ENCODE data around the gene TNF. TPM values are rescaled to one million over a fixed set of nuclear protein-coding genes. Genes with fewer than 3 reads are reported as not detected.

TNF gene
- total RNA-seq, 1 donor from 2014 or later = 1.2 TPM

DNA sequence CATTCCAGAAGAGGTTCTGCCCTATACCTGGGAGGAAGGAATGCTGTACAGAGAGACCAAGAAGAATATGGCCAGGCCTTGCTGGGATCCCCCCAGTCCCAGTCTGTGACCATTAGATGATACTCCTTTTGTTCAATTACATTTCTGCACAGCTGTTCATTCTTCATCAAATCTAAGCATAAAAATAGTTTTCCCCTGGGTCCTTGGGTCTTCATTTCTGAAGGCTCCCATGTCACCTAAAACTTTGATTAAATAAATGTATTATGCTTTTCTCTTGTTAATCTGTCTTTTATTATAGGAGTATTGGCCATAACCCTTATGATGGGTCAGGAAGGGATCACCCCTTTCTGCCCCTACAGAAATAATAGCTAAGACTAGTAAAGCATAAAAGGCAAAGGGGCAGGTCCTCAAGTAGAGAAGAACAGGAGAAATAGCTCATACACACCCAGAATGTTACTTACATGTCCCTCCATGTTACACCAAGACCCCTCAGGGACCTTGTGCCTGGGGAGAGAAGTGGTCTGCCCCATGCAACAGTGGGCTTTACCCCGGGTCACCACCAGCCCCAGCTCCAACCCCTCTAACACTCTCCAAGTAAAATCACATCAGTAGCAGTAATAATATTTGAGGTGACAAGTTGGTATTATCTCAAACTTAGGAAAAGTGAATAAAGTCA, 5.4 kb upstream of the TNF start:
- no peak overlapping the region for H3K4me3 Mint-ChIP-seq (ENCODE audit: unreplicated experiment)
- Histone ChIP-seq H3K9me3 (ENCODE audit: insufficient read depth, low read depth, low read length) (no peaks in the 10 kb centered on the region), H3K4me2 (ENCODE audit: low read length) (no peak overlapping the region), H4K20me1 (ENCODE audit: insufficient read depth, low read length) (no peaks in the 10 kb centered on the region), H3K27me3 (ENCODE audit: insufficient read depth, low read length) (peaks cover 3% of the 10 kb centered on the region), H3K4me3 (ENCODE audit: insufficient read depth, low read depth, low read length) (no peak overlapping the region), H3K36me3 (ENCODE audit: insufficient read depth, low read length) (no peaks in the 10 kb centered on the region), H3K9ac (ENCODE audit: low read length) (no peak overlapping the region), H3K27ac (ENCODE audit: low read depth, low read length) (no peak overlapping the region), H3K79me2 (ENCODE audit: insufficient read depth, low read length) (no peaks in the 10 kb centered on the region), H2AFZ (ENCODE audit: low read depth, low read length) (no peak overlapping the region), H3K4me1 (ENCODE audit: insufficient read depth, low read length) (no peaks in the 10 kb centered on the region)
- FAIRE-seq (no peak), DNase-seq (ENCODE audit: low read depth) (no peak)
- no peaks in the 10 kb centered on the region for H3K9me3 Mint-ChIP-seq (ENCODE audit: unreplicated experiment)
- H3K36me3 Mint-ChIP-seq (ENCODE audit: low read depth, unreplicated experiment) = no peaks in the 10 kb centered on the region
- TF ChIP-seq EZH2 (IDR thresholded peaks at IDR 0.05; ENCODE audit: insufficient read depth, low read length) = no peak
- TF ChIP-seq, protein P1, sequence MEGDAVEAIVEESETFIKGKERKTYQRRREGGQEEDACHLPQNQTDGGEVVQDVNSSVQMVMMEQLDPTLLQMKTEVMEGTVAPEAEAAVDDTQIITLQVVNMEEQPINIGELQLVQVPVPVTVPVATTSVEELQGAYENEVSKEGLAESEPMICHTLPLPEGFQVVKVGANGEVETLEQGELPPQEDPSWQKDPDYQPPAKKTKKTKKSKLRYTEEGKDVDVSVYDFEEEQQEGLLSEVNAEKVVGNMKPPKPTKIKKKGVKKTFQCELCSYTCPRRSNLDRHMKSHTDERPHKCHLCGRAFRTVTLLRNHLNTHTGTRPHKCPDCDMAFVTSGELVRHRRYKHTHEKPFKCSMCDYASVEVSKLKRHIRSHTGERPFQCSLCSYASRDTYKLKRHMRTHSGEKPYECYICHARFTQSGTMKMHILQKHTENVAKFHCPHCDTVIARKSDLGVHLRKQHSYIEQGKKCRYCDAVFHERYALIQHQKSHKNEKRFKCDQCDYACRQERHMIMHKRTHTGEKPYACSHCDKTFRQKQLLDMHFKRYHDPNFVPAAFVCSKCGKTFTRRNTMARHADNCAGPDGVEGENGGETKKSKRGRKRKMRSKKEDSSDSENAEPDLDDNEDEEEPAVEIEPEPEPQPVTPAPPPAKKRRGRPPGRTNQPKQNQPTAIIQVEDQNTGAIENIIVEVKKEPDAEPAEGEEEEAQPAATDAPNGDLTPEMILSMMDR (IDR thresholded peaks at IDR 0.05; ENCODE audit: insufficient read depth, low read depth, low read length) = no peak
- H3K4me1 Mint-ChIP-seq (ENCODE audit: low read depth, unreplicated experiment) = peaks cover 11% of the 10 kb centered on the region
- peaks cover 15% of the 10 kb centered on the region for H3K27me3 Mint-ChIP-seq (ENCODE audit: low read depth, unreplicated experiment)
- H3K27ac Mint-ChIP-seq (ENCODE audit: unreplicated experiment) = no peak overlapping the region

DNA sequence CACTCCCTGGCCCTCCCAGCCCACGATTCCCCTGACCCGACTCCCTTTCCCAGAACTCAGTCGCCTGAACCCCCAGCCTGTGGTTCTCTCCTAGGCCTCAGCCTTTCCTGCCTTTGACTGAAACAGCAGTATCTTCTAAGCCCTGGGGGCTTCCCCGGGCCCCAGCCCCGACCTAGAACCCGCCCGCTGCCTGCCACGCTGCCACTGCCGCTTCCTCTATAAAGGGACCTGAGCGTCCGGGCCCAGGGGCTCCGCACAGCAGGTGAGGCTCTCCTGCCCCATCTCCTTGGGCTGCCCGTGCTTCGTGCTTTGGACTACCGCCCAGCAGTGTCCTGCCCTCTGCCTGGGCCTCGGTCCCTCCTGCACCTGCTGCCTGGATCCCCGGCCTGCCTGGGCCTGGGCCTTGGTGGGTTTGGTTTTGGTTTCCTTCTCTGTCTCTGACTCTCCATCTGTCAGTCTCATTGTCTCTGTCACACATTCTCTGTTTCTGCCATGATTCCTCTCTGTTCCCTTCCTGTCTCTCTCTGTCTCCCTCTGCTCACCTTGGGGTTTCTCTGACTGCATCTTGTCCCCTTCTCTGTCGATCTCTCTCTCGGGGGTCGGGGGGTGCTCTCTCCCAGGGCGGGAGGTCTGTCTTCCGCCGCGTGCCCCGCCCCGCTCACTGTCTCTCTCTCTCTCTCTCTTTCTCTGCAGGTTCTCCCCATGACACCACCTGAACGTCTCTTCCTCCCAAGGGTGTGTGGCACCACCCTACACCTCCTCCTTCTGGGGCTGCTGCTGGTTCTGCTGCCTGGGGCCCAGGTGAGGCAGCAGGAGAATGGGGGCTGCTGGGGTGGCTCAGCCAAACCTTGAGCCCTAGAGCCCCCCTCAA, 3.1 kb upstream of the TNF start, which contains the start of gene LTA:
LTA (plus strand) TSS at position 249 of the 871 bp plus-strand sequence; CDS start at position 703, 454 bp downstream.
- FAIRE-seq (no peak), DNase-seq (ENCODE audit: low read depth) (no peak)
- Histone ChIP-seq H3K4me2 (ENCODE audit: low read length) (no peak within 1 kb of the TSS), H3K36me3 (ENCODE audit: insufficient read depth, low read length) (no peaks in the 10 kb centered on the region), H3K27me3 (ENCODE audit: insufficient read depth, low read length) (peaks cover 3% of the 10 kb centered on the region), H2AFZ (ENCODE audit: low read depth, low read length) (no peak within 1 kb of the TSS), H3K4me3 (ENCODE audit: insufficient read depth, low read depth, low read length) (no peak within 1 kb of the TSS), H3K27ac (ENCODE audit: low read depth, low read length) (no peak within 1 kb of the TSS), H3K9ac (ENCODE audit: low read length) (no peak within 1 kb of the TSS), H3K4me1 (ENCODE audit: insufficient read depth, low read length) (no peaks in the 10 kb centered on the region), H4K20me1 (ENCODE audit: insufficient read depth, low read length) (no peaks in the 10 kb centered on the region), H3K9me3 (ENCODE audit: insufficient read depth, low read depth, low read length) (no peaks in the 10 kb centered on the region), H3K79me2 (ENCODE audit: insufficient read depth, low read length) (no peaks in the 10 kb centered on the region)
- TF ChIP-seq, protein P1 (IDR thresholded peaks at IDR 0.05; ENCODE audit: insufficient read depth, low read depth, low read length) = no peak
- no peak for TF ChIP-seq EZH2 (IDR thresholded peaks at IDR 0.05; ENCODE audit: insufficient read depth, low read length)
- Mint-ChIP-seq H3K4me3 (ENCODE audit: unreplicated experiment) (no peak within 1 kb of the TSS), H3K27me3 (ENCODE audit: low read depth, unreplicated experiment) (peaks cover 27% of the 10 kb centered on the region), H3K9me3 (ENCODE audit: unreplicated experiment) (no peaks in the 10 kb centered on the region), H3K36me3 (ENCODE audit: low read depth, unreplicated experiment) (no peaks in the 10 kb centered on the region), H3K27ac (ENCODE audit: unreplicated experiment) (no peak within 1 kb of the TSS), H3K4me1 (ENCODE audit: low read depth, unreplicated experiment) (peaks cover 12% of the 10 kb centered on the region)

Data from astrocyte (in vitro differentiated cells and primary cell).